Peyer's patch (tissue), 4 donors: Measurements from ENCODE around the gene CD33.

Experiments used
- CTCF ChIP-seq, 6 experiments: fragments of 450-650 bp in 4 of 6; fragments of 200-600 bp in 2 of 6; sonication (generic) in 1 of 6; IDR thresholded peaks; one replicate each; pipeline ENCODE4 v1.5.1; 2017 to 2019; ENCODE audit warnings: antibody characterized with exemption in 6 of 6, mild to moderate bottlenecking in 3 of 6, moderate library complexity in 1 of 6
- POLR2A ChIP-seq, 2 donors: fragments of 450-650 bp; IDR thresholded peaks; one replicate each; pipeline ENCODE4 v1.5.1; 2017; ENCODE audit warnings: antibody characterized with exemption in 2 of 2, mild to moderate bottlenecking in 2 of 2, moderate library complexity in 2 of 2

DNA sequence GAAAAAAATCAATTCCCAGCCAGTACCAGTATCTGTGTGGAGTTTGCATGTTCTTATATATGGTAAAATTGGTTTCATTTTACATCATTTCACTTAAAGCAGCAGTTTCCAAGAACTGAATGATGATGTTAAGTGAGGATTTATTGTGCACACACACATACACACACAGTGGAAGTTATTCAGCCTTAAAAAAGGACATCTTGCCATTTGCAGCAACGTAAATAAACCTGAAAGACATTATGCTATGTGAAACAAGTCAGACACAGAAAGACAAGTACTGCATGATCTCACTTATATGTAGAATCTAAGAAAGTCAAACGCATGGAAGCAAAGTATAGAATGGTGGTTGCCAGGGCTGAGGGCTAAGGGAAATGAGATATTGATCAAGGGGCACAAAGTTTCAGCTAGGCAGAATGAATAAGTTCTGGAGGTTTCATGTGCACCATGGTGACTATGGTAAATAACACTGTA, 31.3 kb downstream of the CD33 start:
- TF ChIP-seq POLR2A (IDR thresholded peaks at IDR 0.05) = no peak
- TF ChIP-seq CTCF (IDR thresholded peaks at IDR 0.05) = no peak
